ENCODE measurements around the gene NR2F1.

The NR2F1 gene

GRCh38 chr5:93635991-93636390 is 53.0 kb downstream of the NR2F1 start:
- no peak for DNase-seq (ENCODE audit: low read depth, low spot score)

GRCh38 chr5:93636837-93637236 is 53.8 kb downstream of the NR2F1 start:
- DNase-seq (ENCODE audit: low read depth, low spot score), result no peak

- no peak for DNase-seq (ENCODE audit: low read depth, low spot score)
Observed at GRCh38 chr5:93637697-93638096, 54.7 kb downstream of the NR2F1 start.

- no peak for DNase-seq (ENCODE audit: low read depth, low spot score)
Observed at GRCh38 chr5:93642526-93642925, 59.5 kb downstream of the NR2F1 start.

Measured in ELF-1 (cell line).